GM13977 (cell line): ENCODE measurements around the gene TSPAN4.

ENCODE experiments used
- DNase-seq: peaks from one replicate; pipeline ENCODE4 v3.0.0; 2012; ENCODE audit warnings: low spot score
- CTCF ChIP-seq: IDR thresholded peaks from 2 replicates; pipeline ENCODE4 v1.5.1; 2012; ENCODE audit warnings: mild to moderate bottlenecking, control low read depth; ENCODE audit not compliant: insufficient read depth; ENCODE audit errors: extremely low read depth, missing control alignments
- in situ Hi-C: fragments of 300-500 bp; cut with MboI; formaldehyde crosslinking; loops from one replicate; pipeline ENCODE4 v1.12.0; 2022; ENCODE audit warnings: low sequenced_read_pairs, low pct_unique_long_range_greater_than_20kb, mixed read lengths, inconsistent platforms; ENCODE audit not compliant: unreplicated experiment

TSPAN4 gene

GRCh38 chr11:858762-859339 is 16.2 kb downstream of the TSPAN4 start:
- in situ Hi-C loops: no loop called here
- no peak for DNase-seq
- TF ChIP-seq CTCF: no peak

- DNase-seq: no peak
- in situ Hi-C loops: no loop called here
- TF ChIP-seq CTCF: no peak
Measured at GRCh38 chr11:859394-860131, 16.9 kb downstream of the TSPAN4 start.

GRCh38 chr11:860234-861104 is 17.8 kb downstream of the TSPAN4 start:
- TF ChIP-seq CTCF: no peak
- in situ Hi-C loops: no loop called here
- DNase-seq: no peak

GRCh38 chr11:861105-861479 is 18.4 kb downstream of the TSPAN4 start:
- TF ChIP-seq CTCF: no peak
- in situ Hi-C loops: no loop called here
- no peak for DNase-seq

- DNase-seq: no peak
- TF ChIP-seq CTCF: no peak
- in situ Hi-C loops: no loop called here
Measured at GRCh38 chr11:862081-862661, 19.5 kb downstream of the TSPAN4 start.

GRCh38 chr11:862696-863022 is 20.0 kb downstream of the TSPAN4 start:
- no peak for TF ChIP-seq CTCF
- in situ Hi-C loops: no loop called here
- DNase-seq: no peak
